IMR-90 (cell line): Measurements from ENCODE around the gene MMP14. TPM values are rescaled to one million over a fixed set of nuclear protein-coding genes. Genes with fewer than 3 reads are reported as not detected.
A peak's percentile ranks its signal among the peaks of the same experiment; 100 is the strongest.

Experiments
- ATAC-seq: fragments of 200-7000 bp; cut with Tn5 transposase; 2 replicates; pipeline ENCODE4 v1.9.1; 2020; ENCODE audit warnings: low read depth, mild to moderate bottlenecking, moderate library complexity
- BruUV-seq: library from RNA; stranded (reverse); fragments of 400-500 nt; replicated peaks from 2 replicates; lab custom pipeline; 2021; lab: Mats Ljungman, UMichigan
- CTCF ChIA-PET: fragments of 300-600 bp; formaldehyde crosslinking; extraction: SDS; loops from one replicate; lab custom pipeline; 2021; ENCODE audit warnings: antibody characterized with exemption; lab: Yijun Ruan, JAX
- POLR2A ChIA-PET: fragments of 300-600 bp; sonication (Branson Sonifier 250); formaldehyde crosslinking; loops from one replicate; lab custom pipeline; 2022; ENCODE audit warnings: antibody characterized with exemption; ENCODE audit not compliant: unreplicated experiment; lab: Charles Lee
- DNase-seq: peaks from one replicate; pipeline ENCODE4 v3.0.0; 2013
- H2AFZ ChIP-seq: replicated peaks from 2 replicates; pipeline ENCODE3; 2013; ENCODE audit warnings: low read length, mild to moderate bottlenecking; ENCODE audit not compliant: poor library complexity
- H2AK5ac ChIP-seq: 2 replicates; pipeline ENCODE4 v1.6.1; 2013; ENCODE audit warnings: low read depth, low read length, inconsistent platforms
- H2AK9ac ChIP-seq: replicated peaks from 2 replicates; pipeline ENCODE3; 2013; ENCODE audit warnings: mild to moderate bottlenecking, low read depth, low read length, moderate library complexity; ENCODE audit not compliant: poor library complexity
- H2BK120ac ChIP-seq: 2 replicates; pipeline ENCODE4 v1.6.1; 2013; ENCODE audit warnings: low read depth, low read length, inconsistent platforms
- H2BK15ac ChIP-seq: 3 replicates; pipeline ENCODE4 v1.6.1; 2013; ENCODE audit warnings: low read depth, low read length, inconsistent platforms
- H2BK20ac ChIP-seq: 2 replicates; pipeline ENCODE4 v1.6.1; 2013; ENCODE audit warnings: low read depth, mild to moderate bottlenecking, inconsistent platforms, low read length, moderate library complexity
- H2BK5ac ChIP-seq: 2 replicates; pipeline ENCODE4 v1.6.1; 2013; ENCODE audit warnings: mild to moderate bottlenecking, low read depth, low read length, inconsistent platforms; ENCODE audit not compliant: poor library complexity, severe bottlenecking
- H3K14ac ChIP-seq: replicated peaks from 2 replicates; pipeline ENCODE4 v1.6.1; 2013; ENCODE audit warnings: low read depth, low read length, inconsistent platforms
- H3K18ac ChIP-seq: 2 replicates; pipeline ENCODE4 v1.6.1; 2013; ENCODE audit warnings: low read depth, low read length, control low read depth
- H3K23ac ChIP-seq: 2 replicates; pipeline ENCODE4 v1.6.1; 2013; ENCODE audit warnings: low read depth, low read length, inconsistent platforms
- H3K27ac ChIP-seq: 2 replicates; pipeline ENCODE4 v1.5.1; 2013; ENCODE audit warnings: mild to moderate bottlenecking, control low read depth, low read length; ENCODE audit not compliant: insufficient read depth
- H3K27me3 ChIP-seq: 2 replicates; pipeline ENCODE4 v1.6.1; 2013; ENCODE audit warnings: low read length; ENCODE audit not compliant: control insufficient read depth, insufficient read depth
- H3K36me3 ChIP-seq: 2 replicates; pipeline ENCODE4 v1.6.1; 2013; ENCODE audit warnings: low read length, mixed read lengths; ENCODE audit not compliant: control insufficient read depth, insufficient read depth
- H3K4ac ChIP-seq: 2 replicates; pipeline ENCODE4 v1.6.1; 2013; ENCODE audit warnings: low read depth, low read length, inconsistent platforms
- H3K4me1 ChIP-seq: 2 replicates; pipeline ENCODE4 v1.6.1; 2013; ENCODE audit warnings: low read length, mixed read lengths; ENCODE audit not compliant: control insufficient read depth, insufficient read depth
- H3K4me2 ChIP-seq: 2 replicates; pipeline ENCODE4 v1.6.1; 2013; ENCODE audit warnings: low read depth, mild to moderate bottlenecking, control low read depth, low read length, moderate library complexity
- H3K4me3 ChIP-seq: 2 replicates; pipeline ENCODE4 v1.5.1; 2013; ENCODE audit warnings: low read depth, mild to moderate bottlenecking, control low read depth, low read length, moderate library complexity; ENCODE audit not compliant: insufficient read depth
- H3K56ac ChIP-seq: 2 replicates; pipeline ENCODE4 v1.6.1; 2013; ENCODE audit warnings: low read length, inconsistent platforms; ENCODE audit not compliant: insufficient read depth; ENCODE audit errors: extremely low read depth
- H3K79me1 ChIP-seq, 2 experiments: 2 replicates each; pipeline ENCODE4 v1.6.1; 2013; ENCODE audit warnings: low read length in 2 of 2, inconsistent platforms in 1 of 2, low read depth in 1 of 2
- H3K9ac ChIP-seq: 2 replicates; pipeline ENCODE4 v1.6.1; 2013; ENCODE audit warnings: low read depth, low read length, control low read depth
- H3K9me1 ChIP-seq: 2 replicates; pipeline ENCODE4 v1.6.1; 2013; ENCODE audit warnings: low read length, inconsistent platforms; ENCODE audit not compliant: insufficient read depth
- H3K9me3 ChIP-seq: 2 replicates; pipeline ENCODE4 v1.6.1; 2013; ENCODE audit warnings: low read length; ENCODE audit not compliant: control insufficient read depth, insufficient read depth
- H4K20me1 ChIP-seq: 2 replicates; pipeline ENCODE4 v1.6.1; 2013; ENCODE audit warnings: low read length, inconsistent platforms; ENCODE audit not compliant: insufficient read depth
- H4K5ac ChIP-seq: 2 replicates; pipeline ENCODE4 v1.6.1; 2013; ENCODE audit warnings: mild to moderate bottlenecking, low read depth, low read length, control low read depth
- H4K8ac ChIP-seq, 2 experiments: 2 replicates each; pipeline ENCODE4 v1.6.1; 2013; ENCODE audit warnings: low read depth in 2 of 2, low read length in 2 of 2, control low read depth in 1 of 2, inconsistent platforms in 1 of 2
- H4K91ac ChIP-seq: 2 replicates; pipeline ENCODE4 v1.6.1; 2013; ENCODE audit warnings: low read depth, low read length, inconsistent platforms; ENCODE audit not compliant: insufficient read depth
- POLR2A ChIP-seq: IDR thresholded peaks from 2 replicates; pipeline ENCODE4 v1.6.1; 2012; ENCODE audit warnings: mild to moderate bottlenecking, low read depth, low read length
- SMC3 ChIP-seq: fragments of 150-350 bp; IDR thresholded peaks from 2 replicates; pipeline ENCODE4 v1.6.1; 2016; ENCODE audit warnings: low read depth, mild to moderate bottlenecking, antibody characterized with exemption, low read length, moderate library complexity
- WGBS, 2 experiments: methylation state at CpG; one replicate each; pipeline versions ENCODE4 v1.1.5 to v1.1.7; 2013; ENCODE audit warnings: missing lambda C conversion rate in 2 of 2; ENCODE audit not compliant: insufficient read length in 1 of 2; ENCODE audit errors: extremely low coverage in 2 of 2; 5-methylcytosine and 5-hydroxymethylcytosine counted together
- dilution Hi-C: fragments of 300-500 bp; cut with HindIII; formaldehyde crosslinking; loops from one replicate; pipeline ENCODE4 v1.14.3; 2018; ENCODE audit warnings: low sequenced_read_pairs; ENCODE audit not compliant: unreplicated experiment
- in situ Hi-C: fragments of 300-500 bp; cut with MboI; formaldehyde crosslinking; loops from 3 replicates; pipeline ENCODE4 v1.14.3; 2019; ENCODE audit warnings: low sequenced_read_pairs, inconsistent platforms, mixed read lengths
- intact Hi-C: fragments of 100-400 bp; cut with micrococcal nuclease; formaldehyde crosslinking; loops from 2 replicates; pipeline ENCODE4 v1.10.0; 2022
- polyA plus RNA-seq, 3 experiments: library from polyadenylated mRNA; depleted of rRNA; stranded (reverse); fragments of >200 nt; gene quantifications; 2 replicates each; pipeline ENCODE4 v1.2.3, GENCODE V29; 2012; ENCODE audit warnings: low replicate concordance in 1 of 3
- total RNA-seq: library from RNA; depleted of rRNA; stranded (reverse); fragments of >200 nt; gene quantifications from 2 replicates; pipeline ENCODE4 v1.2.3, GENCODE V29; 2012

The MMP14 gene
- total and polyA plus RNA-seq, 2 of the 4 experiments (the other 2 are of a cell fraction) = 156 to 315 TPM

- Histone ChIP-seq H4K91ac (no peak overlapping the region), H2AK9ac (no peak overlapping the region), H3K27me3 (peaks cover 12% of the 10 kb centered on the region), H2BK5ac (no peak overlapping the region), H3K4me3 (no peak overlapping the region), H4K20me1 (no peaks in the 10 kb centered on the region), H3K23ac (peak overlapping the region; percentile 49; the same call in 1 of the 2 replicates), H3K18ac (no peak overlapping the region), H3K36me3 (no peaks in the 10 kb centered on the region), H4K8ac (no peak overlapping the region), H3K9ac (no peak overlapping the region), H3K4me1 (no peaks in the 10 kb centered on the region), H3K4ac (no peak overlapping the region), H3K4me2 (no peak overlapping the region), H2AK5ac (no peak overlapping the region), H3K14ac (no peak overlapping the region), H2BK120ac (no peak overlapping the region), H3K9me3 (no peaks in the 10 kb centered on the region), H3K56ac (no peak overlapping the region), H2BK15ac (no peak overlapping the region), H3K79me1 (no peaks in the 10 kb centered on the region), H4K5ac (no peak overlapping the region), H2AFZ (no peak overlapping the region), H3K27ac (no peak overlapping the region), H2BK20ac (no peak overlapping the region), H3K9me1 (peaks cover 4% of the 10 kb centered on the region; the same call in 1 of the 2 replicates)
- in situ Hi-C loops = no loop called here
- TF ChIP-seq POLR2A (no peak), SMC3 (no peak)
- no peak for ATAC-seq
- BruUV-seq = no TSS peak
- POLR2A ChIA-PET = no interaction called here
- no CpG with 5 or more reads among the region's 5 CpGs for WGBS, 2 experiments
- dilution Hi-C loops = no loop called here
- CTCF ChIA-PET = no interaction called here
- intact Hi-C loops = no loop called here
- DNase-seq = no peak
These were observed 42.4 kb upstream of the MMP14 start for GRCh38 chr14:22793976-22794375.
